H1 (cell line): Measurements from ENCODE around the gene CNDP2. TPM values are rescaled to one million over a fixed set of nuclear protein-coding genes. Genes with fewer than 3 reads are reported as not detected.

Source experiments
- CTCF ChIA-PET: fragments of 300-600 bp; sonication (Branson Sonifier 250); formaldehyde crosslinking; loops from one replicate; lab custom pipeline; 2021; ENCODE audit not compliant: partially characterized antibody; lab: Charles Lee
- POLR2A ChIA-PET: fragments of 300-600 bp; sonication (Branson Sonifier 250); formaldehyde crosslinking; loops from one replicate; lab custom pipeline; 2021; ENCODE audit warnings: inconsistent platforms; ENCODE audit not compliant: partially characterized antibody; lab: Charles Lee
- DNase-seq, 2 experiments: peaks; one replicate each; pipeline versions ENCODE4 v3.0.0 to v3.0.0-alpha.2; 2010 to 2022; ENCODE audit warnings: low spot score in 2 of 2, low read depth in 1 of 2, mixed read lengths in 1 of 2
- FAIRE-seq: peaks from 2 replicates; lab custom pipeline; 2011; peaks lifted over from hg19 to GRCh38; lab: Jason Lieb, UNC
- H2AFZ ChIP-seq: 2 replicates; pipeline ENCODE4 v1.8.1; 2012; ENCODE audit warnings: low read length, inconsistent platforms
- H2AK5ac ChIP-seq: 2 replicates; pipeline ENCODE4 v1.6.1; 2013; ENCODE audit warnings: low read depth, low read length
- H2BK120ac ChIP-seq: replicated peaks from 2 replicates; pipeline ENCODE3; 2013; ENCODE audit warnings: low read depth, low read length, inconsistent platforms
- H2BK12ac ChIP-seq: 2 replicates; pipeline ENCODE4 v1.6.1; 2013; ENCODE audit warnings: low read depth, low read length
- H2BK15ac ChIP-seq: 2 replicates; pipeline ENCODE4 v1.6.1; 2013; ENCODE audit warnings: low read length
- H2BK20ac ChIP-seq: 2 replicates; pipeline ENCODE4 v1.6.1; 2013; ENCODE audit warnings: low read length
- H2BK5ac ChIP-seq: 2 replicates; pipeline ENCODE4 v1.6.1; 2013; ENCODE audit warnings: low read depth, low read length
- H3K14ac ChIP-seq: 2 replicates; pipeline ENCODE4 v1.6.1; 2013; ENCODE audit warnings: inconsistent platforms; ENCODE audit not compliant: insufficient read length
- H3K18ac ChIP-seq: 2 replicates; pipeline ENCODE4 v1.6.1; 2013; ENCODE audit warnings: low read length; ENCODE audit errors: extremely low read depth
- H3K23ac ChIP-seq: 2 replicates; pipeline ENCODE4 v1.6.1; 2013; ENCODE audit warnings: inconsistent platforms; ENCODE audit not compliant: insufficient read length
- H3K23me2 ChIP-seq: 2 replicates; pipeline ENCODE4 v1.6.1; 2013; ENCODE audit warnings: low read depth, low read length
- H3K27ac ChIP-seq: 2 replicates; pipeline ENCODE4 v1.6.1; 2011; ENCODE audit warnings: low read depth, low read length, inconsistent platforms
- H3K27me3 ChIP-seq, 4 experiments: replicated peaks in 1 of 4; 1 replicate in 1 of 4; 2 replicates in 3 of 4; pipeline versions ENCODE4 v1.6.1 to v1.8.1; 2011 to 2013; ENCODE audit warnings: low read length in 3 of 4, mild to moderate bottlenecking in 3 of 4, inconsistent platforms in 2 of 4, mixed read lengths in 2 of 4, moderate library complexity in 1 of 4; ENCODE audit not compliant: control insufficient read depth in 3 of 4, insufficient read depth in 3 of 4; ENCODE audit errors: extremely low read depth in 1 of 4
- H3K36me3 ChIP-seq, 4 experiments: 2 replicates each; pipeline versions ENCODE4 v1.6.1 to v1.8.1; 2011 to 2013; ENCODE audit warnings: mild to moderate bottlenecking in 4 of 4, low read length in 3 of 4, moderate library complexity in 2 of 4, control low read depth in 1 of 4, inconsistent platforms in 1 of 4; ENCODE audit not compliant: insufficient read depth in 4 of 4, control insufficient read depth in 2 of 4
- H3K4ac ChIP-seq: replicated peaks from 2 replicates; pipeline ENCODE3; 2013; ENCODE audit warnings: low read length, low read depth, mixed read lengths, inconsistent platforms; ENCODE audit not compliant: insufficient read length
- H3K4me1 ChIP-seq, 4 experiments: replicated peaks in 1 of 4; 1 replicate in 1 of 4; 2 replicates in 3 of 4; pipeline versions ENCODE4 v1.6.1 to v1.8.1; 2011 to 2013; ENCODE audit warnings: low read length in 3 of 4, inconsistent platforms in 2 of 4, mixed read lengths in 1 of 4; ENCODE audit not compliant: insufficient read depth in 4 of 4, control insufficient read depth in 3 of 4
- H3K4me2 ChIP-seq, 2 experiments: 2 replicates each; pipeline versions ENCODE4 v1.6.1 to v1.8.1; 2011 to 2013; ENCODE audit warnings: low read depth in 2 of 2, low read length in 2 of 2, control low read depth in 1 of 2, inconsistent platforms in 1 of 2, mild to moderate bottlenecking in 1 of 2; ENCODE audit not compliant: insufficient read depth in 1 of 2
- H3K4me3 ChIP-seq, 4 experiments: fragments of 200-600, 300-600 bp in 1 of 4; sonication (generic), shearing (Covaris generic), sonication (Bioruptor Twin) in 1 of 4; 2 replicates each; pipeline versions ENCODE4 v1.5.1 to v1.8.1; 2011 to 2016; ENCODE audit warnings: low read length in 4 of 4, low read depth in 3 of 4, control low read depth in 2 of 4, inconsistent platforms in 2 of 4, mild to moderate bottlenecking in 2 of 4, mixed read lengths in 1 of 4, moderate library complexity in 1 of 4; ENCODE audit not compliant: insufficient read depth in 2 of 4; ENCODE audit errors: extremely low read depth in 1 of 4
- H3K56ac ChIP-seq: replicated peaks from 2 replicates; pipeline ENCODE3; 2013; ENCODE audit warnings: low read depth, mild to moderate bottlenecking, mixed read lengths, low read length, inconsistent platforms; ENCODE audit not compliant: insufficient read length
- H3K79me1 ChIP-seq: 2 replicates; pipeline ENCODE4 v1.6.1; 2013; ENCODE audit warnings: low read depth, low read length, control low read depth
- H3K79me2 ChIP-seq, 2 experiments: 2 replicates each; pipeline versions ENCODE4 v1.6.1 to v1.8.1; 2012 to 2013; ENCODE audit warnings: low read length in 2 of 2, mild to moderate bottlenecking in 2 of 2, inconsistent platforms in 1 of 2; ENCODE audit not compliant: insufficient read depth in 2 of 2, control insufficient read depth in 1 of 2
- H3K9ac ChIP-seq, 4 experiments: replicated peaks in 1 of 4; 1 replicate in 1 of 4; 2 replicates in 3 of 4; pipeline versions ENCODE4 v1.6.1 to v1.8.1; 2011 to 2013; ENCODE audit warnings: low read depth in 3 of 4, low read length in 3 of 4, control low read depth in 2 of 4, mild to moderate bottlenecking in 2 of 4, moderate library complexity in 2 of 4, inconsistent platforms in 1 of 4; ENCODE audit errors: extremely low read depth in 1 of 4
- H3K9me3 ChIP-seq, 2 experiments: 2 replicates each; pipeline versions ENCODE4 v1.6.1 to v1.8.1; 2012 to 2013; ENCODE audit warnings: mild to moderate bottlenecking in 2 of 2, moderate library complexity in 2 of 2, control low read depth in 1 of 2, inconsistent platforms in 1 of 2, low read depth in 1 of 2, low read length in 1 of 2, mixed read lengths in 1 of 2; ENCODE audit not compliant: insufficient read depth in 2 of 2
- H4K20me1 ChIP-seq, 2 experiments: replicated peaks in 1 of 2; 2 replicates each; pipeline versions ENCODE3 to v1.8.1; 2011 to 2013; ENCODE audit warnings: inconsistent platforms in 2 of 2, low read length in 2 of 2, mild to moderate bottlenecking in 1 of 2; ENCODE audit not compliant: insufficient read depth in 2 of 2, control insufficient read depth in 1 of 2
- H4K5ac ChIP-seq: 2 replicates; pipeline ENCODE4 v1.6.1; 2013; ENCODE audit warnings: low read length, low read depth, mixed read lengths, inconsistent platforms; ENCODE audit not compliant: insufficient read length
- H4K8ac ChIP-seq: 2 replicates; pipeline ENCODE4 v1.8.0; 2013; ENCODE audit warnings: mild to moderate bottlenecking, moderate library complexity, low read length, inconsistent platforms; ENCODE audit not compliant: insufficient read depth; ENCODE audit errors: extremely low read depth
- H4K91ac ChIP-seq: replicated peaks from 2 replicates; pipeline ENCODE3; 2013; ENCODE audit warnings: low read length, mixed read lengths, inconsistent platforms; ENCODE audit not compliant: insufficient read length
- EZH2 ChIP-seq: fragments of 200-600 bp; sonication (generic); IDR thresholded peaks from 2 replicates; pipeline ENCODE4 v1.7.1; 2012; ENCODE audit warnings: low read depth, mild to moderate bottlenecking, moderate library complexity, low read length, inconsistent platforms; ENCODE audit not compliant: severe bottlenecking
- GABPA ChIP-seq: IDR thresholded peaks from 2 replicates; pipeline ENCODE4 v1.6.1; 2011; ENCODE audit warnings: mild to moderate bottlenecking, low read length, moderate library complexity, borderline replicate concordance; ENCODE audit not compliant: insufficient read depth
- SP2 ChIP-seq: IDR thresholded peaks from 2 replicates; pipeline ENCODE4 v1.6.1; 2012; ENCODE audit warnings: mild to moderate bottlenecking, low read length, inconsistent platforms
- WGBS, 2 experiments: shearing (Covaris generic) in 1 of 2; methylation state at CpG; one replicate each; pipeline versions ENCODE4 v1.1.6 to v1.1.7; 2013 to 2015; ENCODE audit warnings: low lambda C conversion rate in 2 of 2, mixed read lengths in 2 of 2, inconsistent platforms in 1 of 2, low coverage in 1 of 2, missing lambda C conversion rate in 1 of 2; ENCODE audit not compliant: insufficient replicate concordance in 2 of 2, insufficient coverage in 1 of 2, insufficient read length in 1 of 2; ENCODE audit errors: extremely low coverage in 1 of 2, missing lambda C conversion rate in 1 of 2; 5-methylcytosine and 5-hydroxymethylcytosine counted together
- polyA plus RNA-seq, 7 experiments: library from polyadenylated mRNA; depleted of rRNA in 3 of 7; stranded (reverse) in 5 of 7; unstranded in 2 of 7; fragments of >200 nt in 5 of 7; fragments of 200-250 nt in 2 of 7; gene quantifications; 1 replicate in 5 of 7; 2 replicates in 1 of 7; 4 replicates in 1 of 7; pipeline versions ENCODE4 v1.2.1 to v1.2.3, GENCODE V29; 2011 to 2013; ENCODE audit warnings: missing spikeins in 2 of 7, mixed read lengths in 2 of 7
- total RNA-seq: library from RNA; stranded (reverse); fragmentation: NEBNext Ultra II Directional; extraction: Animal tissue kit (Norgen Biotek cat#: 25700); gene quantifications from 2 replicates; pipeline ENCODE4 v1.2.1, GENCODE V29; 2021

CNDP2 gene
- total and polyA plus RNA-seq, 2 of the 8 experiments (the other 6 are each of a cell fraction or from before 2014, with no cell fraction given): 71.8 to 243 TPM

GRCh38 chr18:74505776-74506175 lies 9.6 kb downstream of the CNDP2 start:
- no peak overlapping the region for H3K4ac ChIP-seq
- CTCF ChIA-PET: interaction anchor here (0.6 to 2.2 kb wide), 5 partner anchors 11 to 509 kb away, joined by 3 to 9 read pairs (median 4); no protein-coding TSS in a partner anchor
- no peak overlapping the region for H3K4me2 ChIP-seq
- H4K8ac ChIP-seq: no peak overlapping the region
- WGBS, 2 experiments: 96% methylated on average over 16 of the region's 16 CpGs; no CpG with 5 or more reads in 1 of the 2 experiments
- H3K79me1 ChIP-seq: peaks cover 4% of the 10 kb centered on the region
- H4K91ac ChIP-seq: no peak overlapping the region
- no peaks in the 10 kb centered on the region for H3K27me3 ChIP-seq
- FAIRE-seq (no peak), DNase-seq (no peak)
- no peak overlapping the region for H3K56ac ChIP-seq
- H2BK12ac ChIP-seq: no peak overlapping the region
- H2BK120ac ChIP-seq: no peak overlapping the region
- H2BK5ac ChIP-seq: no peak overlapping the region
- H3K9me3 ChIP-seq: no peaks in the 10 kb centered on the region
- peaks cover 18 to 84% (median 59%) of the 10 kb centered on the region in 4 experiments for H3K36me3 ChIP-seq
- H3K4me3 ChIP-seq: no peak overlapping the region
- H2BK15ac ChIP-seq: no peak overlapping the region
- no peak overlapping the region for H2BK20ac ChIP-seq
- H3K27ac ChIP-seq: no peak overlapping the region
- POLR2A ChIA-PET: interaction anchor here (0.7 to 4.6 kb wide), 3 partner anchors 10 to 58 kb away, joined by 3 to 31 read pairs (median 19); partner anchors contain the start of gene CNDP2
- no peak overlapping the region for H2AFZ ChIP-seq
- H3K14ac ChIP-seq: no peak overlapping the region
- H4K20me1 ChIP-seq: peaks cover 13 to 18% of the 10 kb centered on the region in 2 experiments
- H3K9ac ChIP-seq: no peak overlapping the region
- peaks cover 0 to 3% (median 2%) of the 10 kb centered on the region in 4 experiments; a peak in 4 of 7 replicates for H3K4me1 ChIP-seq
- no peak overlapping the region for H4K5ac ChIP-seq
- no peaks in the 10 kb centered on the region for H3K23me2 ChIP-seq
- no peaks in the 10 kb centered on the region; a peak in 1 of 4 replicates for H3K79me2 ChIP-seq
- no peak overlapping the region for H3K18ac ChIP-seq
- no peak overlapping the region for H3K23ac ChIP-seq
- H2AK5ac ChIP-seq: no peak overlapping the region
- no peak for TF ChIP-seq EZH2
- no peak for TF ChIP-seq SP2
- TF ChIP-seq GABPA: no peak
